ENCODE measurements around the gene STARD3NL. TPM values are rescaled to one million over a fixed set of nuclear protein-coding genes. Genes with fewer than 3 reads are reported as not detected.
A peak's percentile ranks its signal among the peaks of the same experiment; 100 is the strongest.

The STARD3NL gene
- 29.0 and 46.7 TPM in 2 replicates for total RNA-seq (ENCODE audit: low replicate concordance)
- long read RNA-seq, transcript STARD3NL-204 (8 exons, 1,341 nt) = minor isoform, 10 of 86 reads
- long read RNA-seq, transcript STARD3NL-201 (9 exons, 1,728 nt) = major isoform, 56 of 86 reads
- long read RNA-seq, transcript STARD3NL-202 (10 exons, 1,365 nt) = minor isoform, 8 of 86 reads
- long read RNA-seq, partial matches to known transcripts = 7 of 86 reads
- long read RNA-seq, other reads (novel, unspliced or antisense) = 5 of 86 reads

GRCh38 chr7:38178004-38178694 lies at the start of gene STARD3NL:
STARD3NL (plus strand) TSS chr7:38178245; CDS start chr7:38207505, 29,260 bp downstream.
- peaks cover 6% of the 10 kb centered on the region for H3K27me3 Mint-ChIP-seq
- peak within 1 kb of the TSS; percentile 97 for H3K4me3 Mint-ChIP-seq
- H3K9me3 Mint-ChIP-seq = no peaks in the 10 kb centered on the region
- H3K4me1 Mint-ChIP-seq (ENCODE audit: unreplicated experiment) = peaks cover 16% of the 10 kb centered on the region
- no peaks in the 10 kb centered on the region for H3K36me3 Mint-ChIP-seq
- TF ChIP-seq CTCF (conservative IDR thresholded peaks at IDR 0.05) = peak; percentile 54
- H3K27ac Mint-ChIP-seq = peak within 1 kb of the TSS; percentile 95
- DNase-seq (ENCODE audit: extremely low spot score, unreplicated experiment) = peak; percentile 96

- Mint-ChIP-seq H3K36me3 (no peaks in the 10 kb centered on the region), H3K4me1 (ENCODE audit: unreplicated experiment) (peaks cover 7% of the 10 kb centered on the region), H3K9me3 (no peaks in the 10 kb centered on the region), H3K4me3 (no peak overlapping the region), H3K27me3 (no peaks in the 10 kb centered on the region), H3K27ac (no peak overlapping the region)
- DNase-seq (ENCODE audit: extremely low spot score, unreplicated experiment) = no peak
- TF ChIP-seq CTCF (conservative IDR thresholded peaks at IDR 0.05) = no peak
Observed at GRCh38 chr7:38129162-38129561, 48.9 kb upstream of the STARD3NL start.

GRCh38 chr7:38129579-38129978 lies 48.5 kb upstream of the STARD3NL start:
- H3K27ac Mint-ChIP-seq = no peak overlapping the region
- H3K36me3 Mint-ChIP-seq = no peaks in the 10 kb centered on the region
- H3K27me3 Mint-ChIP-seq = no peaks in the 10 kb centered on the region

GRCh38 chr7:38138171-38138570 lies 39.9 kb upstream of the STARD3NL start:
- Mint-ChIP-seq H3K27ac (no peak overlapping the region), H3K27me3 (no peaks in the 10 kb centered on the region), H3K36me3 (no peaks in the 10 kb centered on the region), H3K4me1 (ENCODE audit: unreplicated experiment) (no peaks in the 10 kb centered on the region), H3K4me3 (no peak overlapping the region), H3K9me3 (no peaks in the 10 kb centered on the region)
- TF ChIP-seq CTCF (conservative IDR thresholded peaks at IDR 0.05) = no peak
- DNase-seq (ENCODE audit: extremely low spot score, unreplicated experiment) = no peak

More at GRCh38 chr7:38129579-38129978, 48.5 kb upstream of the STARD3NL start:
- TF ChIP-seq CTCF (conservative IDR thresholded peaks at IDR 0.05) = no peak
- no peak for DNase-seq (ENCODE audit: extremely low spot score, unreplicated experiment)
- peaks cover 7% of the 10 kb centered on the region for H3K4me1 Mint-ChIP-seq (ENCODE audit: unreplicated experiment)
- H3K4me3 Mint-ChIP-seq = no peak overlapping the region
- H3K9me3 Mint-ChIP-seq = no peaks in the 10 kb centered on the region

GRCh38 chr7:38141187-38141586 lies 36.9 kb upstream of the STARD3NL start:
- Mint-ChIP-seq H3K4me3 (no peak overlapping the region), H3K9me3 (no peaks in the 10 kb centered on the region)

More at GRCh38 chr7:38141187-38141586, 36.9 kb upstream of the STARD3NL start:
- no peaks in the 10 kb centered on the region for H3K27me3 Mint-ChIP-seq
- H3K4me1 Mint-ChIP-seq (ENCODE audit: unreplicated experiment) = no peaks in the 10 kb centered on the region
- no peak for DNase-seq (ENCODE audit: extremely low spot score, unreplicated experiment)
- no peak for TF ChIP-seq CTCF (conservative IDR thresholded peaks at IDR 0.05)
- H3K27ac Mint-ChIP-seq = no peak overlapping the region
- no peaks in the 10 kb centered on the region for H3K36me3 Mint-ChIP-seq
